ENCODE measurements around the gene PHF13. TPM values are rescaled to one million over a fixed set of nuclear protein-coding genes. Genes with fewer than 3 reads are reported as not detected.

The PHF13 gene
- total RNA-seq (10.0 and 11.4 TPM in 2 replicates), polyA plus RNA-seq (9.6 and 12.5 TPM in 2 replicates)

DNA sequence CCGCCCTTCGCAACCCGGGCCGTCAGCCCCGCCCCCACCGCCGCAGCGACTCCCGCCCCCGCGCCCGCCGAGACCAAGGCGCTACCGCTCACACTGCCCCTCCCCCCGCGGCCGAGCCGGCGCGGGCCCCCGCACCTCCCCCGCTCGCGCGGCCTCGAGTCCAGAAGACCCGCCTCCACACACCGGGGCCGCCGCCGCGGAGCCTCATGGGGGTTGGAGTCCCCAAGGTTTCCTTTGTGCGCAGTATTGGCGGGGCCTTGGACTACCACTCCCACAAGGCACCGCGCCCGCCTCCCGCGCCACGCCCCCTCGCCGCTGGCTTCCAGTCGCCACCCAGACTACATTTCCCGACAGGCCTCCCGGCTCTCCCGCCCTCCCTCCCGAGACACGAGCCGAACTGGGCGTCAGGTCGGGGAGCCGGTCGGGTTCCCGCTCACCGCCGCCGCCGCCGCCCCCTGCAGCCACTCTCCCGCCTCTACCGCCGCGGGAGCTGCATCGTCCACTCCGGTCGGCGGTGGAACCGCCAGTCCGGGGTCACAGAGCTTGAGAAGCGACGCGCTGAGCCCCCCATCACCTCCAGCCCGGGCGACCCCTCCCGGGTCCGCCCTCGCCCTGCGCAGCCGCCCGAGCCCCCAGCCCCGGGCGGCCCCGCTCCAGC is at the start of gene PHF13:
Gene PHF13, plus strand, starts transcription at position 371 of the 658 bp plus-strand sequence. CDS start 336 bp downstream, outside the sequence.
- H3K79me2 ChIP-seq: peaks cover 72% of the 10 kb centered on the region
- peaks cover 21% of the 10 kb centered on the region for H4K20me1 ChIP-seq (ENCODE audit: insufficient read depth, poor library complexity, severe bottlenecking)
- H3K4me1 ChIP-seq (ENCODE audit: insufficient read depth): no peaks in the 10 kb centered on the region
- H3K27ac ChIP-seq: peak within 1 kb of the TSS; percentile 94
- no peaks in the 10 kb centered on the region for H3K27me3 ChIP-seq
- H3K9me2 ChIP-seq (replicated peaks; ENCODE audit: insufficient read depth): no peaks in the 10 kb centered on the region
- peak within 1 kb of the TSS; percentile 99 for H3K4me2 ChIP-seq
- H3K9me3 ChIP-seq (ENCODE audit: low read depth): no peaks in the 10 kb centered on the region
- H3K4me3 ChIP-seq: peak within 1 kb of the TSS; percentile 87
- TF ChIP-seq EZH2 (IDR thresholded peaks at IDR 0.05; ENCODE audit: borderline replicate concordance) (no peak), EZH2phosphoT487 (IDR thresholded peaks at IDR 0.05; ENCODE audit: low read depth, severe bottlenecking, unreplicated experiment) (no peak)
- TF ChIP-seq, protein P1, sequence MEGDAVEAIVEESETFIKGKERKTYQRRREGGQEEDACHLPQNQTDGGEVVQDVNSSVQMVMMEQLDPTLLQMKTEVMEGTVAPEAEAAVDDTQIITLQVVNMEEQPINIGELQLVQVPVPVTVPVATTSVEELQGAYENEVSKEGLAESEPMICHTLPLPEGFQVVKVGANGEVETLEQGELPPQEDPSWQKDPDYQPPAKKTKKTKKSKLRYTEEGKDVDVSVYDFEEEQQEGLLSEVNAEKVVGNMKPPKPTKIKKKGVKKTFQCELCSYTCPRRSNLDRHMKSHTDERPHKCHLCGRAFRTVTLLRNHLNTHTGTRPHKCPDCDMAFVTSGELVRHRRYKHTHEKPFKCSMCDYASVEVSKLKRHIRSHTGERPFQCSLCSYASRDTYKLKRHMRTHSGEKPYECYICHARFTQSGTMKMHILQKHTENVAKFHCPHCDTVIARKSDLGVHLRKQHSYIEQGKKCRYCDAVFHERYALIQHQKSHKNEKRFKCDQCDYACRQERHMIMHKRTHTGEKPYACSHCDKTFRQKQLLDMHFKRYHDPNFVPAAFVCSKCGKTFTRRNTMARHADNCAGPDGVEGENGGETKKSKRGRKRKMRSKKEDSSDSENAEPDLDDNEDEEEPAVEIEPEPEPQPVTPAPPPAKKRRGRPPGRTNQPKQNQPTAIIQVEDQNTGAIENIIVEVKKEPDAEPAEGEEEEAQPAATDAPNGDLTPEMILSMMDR (IDR thresholded peaks at IDR 0.05; ENCODE audit: poor library complexity): no peak
- WGBS (ENCODE audit: low lambda C conversion rate, missing lambda C conversion rate): 1% methylated on average over 20 of the region's 84 CpGs
- peak within 1 kb of the TSS; percentile 90 for H2AFZ ChIP-seq
- DNase-seq (ENCODE audit: low spot score): peak; percentile 100
- no peaks in the 10 kb centered on the region for H3K36me3 ChIP-seq (replicated peaks; ENCODE audit: insufficient read depth, low read depth)

DNA sequence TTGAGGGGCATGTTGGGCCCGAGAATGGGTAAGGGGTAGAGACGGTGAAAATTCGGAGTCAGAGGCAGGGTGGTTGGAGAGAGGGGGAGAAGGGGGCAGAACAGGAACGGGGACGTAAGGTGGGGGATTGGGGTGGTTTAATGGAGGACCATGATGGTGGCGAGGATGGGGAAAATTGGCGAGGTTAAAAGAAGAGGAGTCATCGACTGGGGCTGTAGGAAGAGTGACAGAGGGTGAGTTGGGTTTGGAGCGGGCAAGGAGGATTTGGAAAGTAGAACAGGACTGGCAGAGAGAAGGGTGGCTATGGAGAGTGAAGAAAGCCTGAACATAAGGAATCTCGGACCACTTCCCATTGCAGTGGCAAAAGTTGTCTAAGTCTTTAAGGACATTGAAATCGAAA is 44.5 kb upstream of the PHF13 start:
- H3K4me1 ChIP-seq (ENCODE audit: insufficient read depth): no peaks in the 10 kb centered on the region
- no peak overlapping the region for H3K4me2 ChIP-seq
- TF ChIP-seq, protein P1 (IDR thresholded peaks at IDR 0.05; ENCODE audit: poor library complexity): no peak
- no peak for TF ChIP-seq EZH2 (IDR thresholded peaks at IDR 0.05; ENCODE audit: borderline replicate concordance)
- TF ChIP-seq EZH2phosphoT487 (IDR thresholded peaks at IDR 0.05; ENCODE audit: low read depth, severe bottlenecking, unreplicated experiment): no peak
- H3K9me2 ChIP-seq (replicated peaks; ENCODE audit: insufficient read depth): no peaks in the 10 kb centered on the region
- H3K4me3 ChIP-seq: no peak overlapping the region
- no peaks in the 10 kb centered on the region for H3K36me3 ChIP-seq (replicated peaks; ENCODE audit: insufficient read depth, low read depth)
- H3K9me3 ChIP-seq (ENCODE audit: low read depth): no peaks in the 10 kb centered on the region
- no peaks in the 10 kb centered on the region for H4K20me1 ChIP-seq (ENCODE audit: insufficient read depth, poor library complexity, severe bottlenecking)
- peaks cover 4% of the 10 kb centered on the region for H3K27me3 ChIP-seq
- H3K27ac ChIP-seq: no peak overlapping the region
- H3K79me2 ChIP-seq: no peaks in the 10 kb centered on the region
- no peak for DNase-seq (ENCODE audit: low spot score)
- no peak overlapping the region for H2AFZ ChIP-seq
- WGBS (ENCODE audit: low lambda C conversion rate, missing lambda C conversion rate): 89% methylated on average over 6 of the region's 11 CpGs

DNA sequence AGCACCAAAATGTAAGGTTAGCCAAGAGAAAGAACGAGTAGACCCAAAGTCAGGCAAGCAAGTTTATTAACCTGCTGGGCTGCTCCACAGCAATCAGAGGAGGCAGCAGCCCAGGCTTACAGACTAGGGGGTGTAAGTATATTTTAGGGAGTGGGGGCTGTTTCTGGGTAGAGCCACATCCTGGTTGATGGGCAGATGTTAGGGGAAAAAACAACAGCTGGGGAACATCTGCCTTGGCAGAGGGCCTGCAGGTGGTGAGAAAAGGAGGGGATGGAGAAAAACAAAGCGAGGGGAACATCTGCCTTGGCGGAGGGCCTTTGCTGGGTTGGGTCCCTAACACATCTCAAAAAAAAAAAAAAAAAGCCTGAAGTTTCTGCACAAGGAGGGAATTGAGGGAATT is 43.4 kb upstream of the PHF13 start:
- Histone ChIP-seq H3K4me1 (ENCODE audit: insufficient read depth) (no peaks in the 10 kb centered on the region), H3K9me2 (replicated peaks; ENCODE audit: insufficient read depth) (no peaks in the 10 kb centered on the region), H3K4me2 (no peak overlapping the region), H3K36me3 (replicated peaks; ENCODE audit: insufficient read depth, low read depth) (no peaks in the 10 kb centered on the region), H3K4me3 (no peak overlapping the region), H3K27me3 (peaks cover 3% of the 10 kb centered on the region), H2AFZ (no peak overlapping the region), H3K9me3 (ENCODE audit: low read depth) (no peaks in the 10 kb centered on the region), H3K27ac (no peak overlapping the region), H4K20me1 (ENCODE audit: insufficient read depth, poor library complexity, severe bottlenecking) (no peaks in the 10 kb centered on the region), H3K79me2 (no peaks in the 10 kb centered on the region)
- WGBS (ENCODE audit: low lambda C conversion rate, missing lambda C conversion rate): 86% methylated on average over 3 of the region's 3 CpGs
- no peak for DNase-seq (ENCODE audit: low spot score)
- no peak for TF ChIP-seq EZH2 (IDR thresholded peaks at IDR 0.05; ENCODE audit: borderline replicate concordance)
- TF ChIP-seq, protein P1 (IDR thresholded peaks at IDR 0.05; ENCODE audit: poor library complexity): no peak
- no peak for TF ChIP-seq EZH2phosphoT487 (IDR thresholded peaks at IDR 0.05; ENCODE audit: low read depth, severe bottlenecking, unreplicated experiment)
